Stimulated activated CD4-positive, alpha-beta T cell treated with anti-CD3 and anti-CD28 coated beads, TNF-alpha, amount 100 ng/mL, for 24 hours (primary cell): ENCODE measurements around the gene ARMC5.
"Not testable (repeated sequence)": the region's sequence is repeated elsewhere in the genome, so short reads cannot be mapped to it uniquely, and the experiment has no call there.

Experiments used
- DNase-seq, 3 experiments: peaks; one replicate each; pipeline ENCODE4 v3.0.0-alpha.2; 2020; ENCODE audit warnings: low read depth in 3 of 3

ARMC5 gene

DNA sequence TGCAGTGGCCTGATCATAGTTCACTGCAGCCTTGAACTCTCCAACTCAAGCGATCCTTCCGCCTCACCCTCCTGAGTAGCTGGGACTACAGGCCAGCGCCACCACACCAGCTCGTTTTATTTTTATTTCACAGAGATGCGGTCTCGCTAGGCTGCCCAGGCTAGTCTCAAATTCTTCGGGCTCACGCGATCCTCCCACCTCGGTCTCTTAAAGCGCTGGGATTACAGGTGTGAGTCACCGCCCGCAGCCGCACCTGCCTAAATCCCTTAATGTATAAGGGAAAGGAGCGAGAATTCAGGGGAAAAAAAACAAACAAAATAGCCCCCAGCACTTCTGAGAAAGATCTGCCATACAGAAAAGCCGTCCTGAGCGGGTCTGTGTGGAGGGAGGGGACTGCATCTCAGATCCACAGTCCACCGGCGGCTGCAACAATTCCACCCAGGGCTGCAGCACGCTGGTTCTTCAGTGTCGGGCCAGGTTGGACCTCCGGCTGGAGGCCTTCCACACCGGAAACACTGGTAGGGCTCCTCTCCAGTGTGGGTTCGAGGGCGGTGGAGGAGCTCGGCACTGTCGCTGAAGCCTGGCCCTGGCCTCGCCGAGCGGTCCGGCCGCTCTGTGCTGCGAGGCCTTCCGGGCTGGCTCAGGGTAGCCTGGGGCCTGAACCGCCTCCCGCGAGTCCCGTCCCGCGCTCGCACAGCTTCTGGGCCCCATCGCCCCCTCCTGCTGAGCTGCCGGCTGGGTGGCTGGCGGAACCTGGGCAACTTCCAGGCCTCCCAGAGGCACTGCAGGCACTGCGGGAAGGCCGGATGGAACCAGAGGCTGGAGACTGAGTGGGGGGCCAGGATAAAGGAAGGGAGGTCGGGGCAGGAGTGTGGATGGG, 23.7 kb upstream of the ARMC5 start:
- DNase-seq: no peak

DNA sequence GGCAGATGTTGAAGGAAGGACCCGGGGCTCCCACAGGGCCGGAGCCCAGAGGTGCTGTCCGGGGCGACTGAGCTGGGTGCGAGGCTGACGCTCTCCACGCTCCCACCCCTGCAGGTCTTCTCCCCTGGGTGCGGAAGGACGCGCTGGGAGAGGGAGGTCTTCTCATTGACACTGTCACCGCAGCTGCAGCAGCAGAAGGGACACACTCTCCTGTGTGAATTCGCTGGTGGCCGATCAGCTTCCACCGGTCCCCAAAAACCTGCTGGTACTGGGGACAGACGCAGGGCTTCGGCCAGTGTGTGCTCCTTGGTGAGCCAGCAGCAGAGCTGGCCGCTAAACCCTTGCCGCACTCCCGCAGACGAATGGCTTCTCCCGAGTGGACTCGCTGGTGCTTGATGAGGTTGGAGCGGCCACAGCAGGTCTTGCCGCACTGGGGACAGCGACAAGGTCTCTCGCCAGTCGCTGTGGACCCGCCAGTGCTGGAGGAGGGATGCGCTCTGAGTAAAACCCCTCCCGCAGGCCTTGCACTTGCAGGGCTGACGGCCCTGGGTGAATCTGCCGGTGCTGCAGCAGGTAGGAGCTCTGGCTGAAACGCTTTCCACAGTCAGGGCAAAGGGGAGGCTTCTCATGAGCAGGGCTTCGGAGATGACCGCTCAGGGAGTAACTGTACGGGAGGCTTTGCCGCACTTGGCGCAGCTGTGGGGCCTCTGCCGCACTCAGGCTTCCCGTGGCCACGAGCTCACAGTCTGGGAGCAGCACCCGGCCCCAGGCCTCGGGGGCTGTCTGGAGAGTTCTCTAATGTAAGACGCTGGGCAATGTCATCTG, 22.9 kb upstream of the ARMC5 start:
- DNase-seq: no peak

GRCh38 chr16:31438414-31438813, 20.9 kb upstream of the ARMC5 start:
- no peak for DNase-seq

DNA sequence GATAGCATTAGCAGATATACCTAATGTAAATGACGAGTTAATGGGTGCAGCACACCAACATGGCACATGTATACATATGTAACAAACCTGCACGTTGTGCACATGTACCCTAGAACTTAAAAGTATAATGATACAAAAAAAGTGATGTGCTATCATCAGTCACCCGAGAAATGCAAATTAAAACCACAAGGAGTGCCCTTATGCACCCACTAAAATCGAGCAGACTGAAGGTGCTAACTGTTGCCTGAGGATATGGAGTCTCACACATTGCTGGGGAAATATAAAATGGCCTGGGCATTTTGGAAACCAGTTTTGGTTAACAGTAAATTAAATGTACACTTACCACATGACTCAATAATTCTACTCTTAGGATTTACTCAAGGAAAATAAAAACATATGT, 20.3 kb upstream of the ARMC5 start:
- not testable (repeated sequence) for DNase-seq

DNA sequence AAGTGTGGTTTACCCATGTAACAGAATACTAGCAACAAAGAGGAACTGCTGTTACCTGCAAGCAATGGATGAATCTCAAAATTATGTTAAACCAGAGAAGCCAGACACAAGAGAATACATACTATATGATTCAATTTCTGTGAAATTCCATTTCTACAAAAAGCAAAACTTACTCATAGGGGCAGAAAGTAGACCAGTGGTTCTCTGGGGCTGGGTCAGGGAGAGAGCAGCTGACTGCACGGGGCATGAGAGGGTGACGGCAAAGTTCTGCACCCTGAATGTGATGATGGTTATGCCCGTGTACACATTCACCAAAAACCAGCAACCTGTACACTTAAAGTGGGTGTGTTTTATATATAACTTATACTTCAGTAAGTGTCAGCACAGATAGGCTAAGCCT, 19.8 kb upstream of the ARMC5 start:
- no peak for DNase-seq

GRCh38 chr16:31440516-31441184, 18.7 kb upstream of the ARMC5 start:
- no peak for DNase-seq

GRCh38 chr16:31441956-31442355, 17.3 kb upstream of the ARMC5 start:
- DNase-seq: no peak

- DNase-seq: not testable (repeated sequence)
Measured at GRCh38 chr16:31445931-31446330, 13.4 kb upstream of the ARMC5 start.

DNA sequence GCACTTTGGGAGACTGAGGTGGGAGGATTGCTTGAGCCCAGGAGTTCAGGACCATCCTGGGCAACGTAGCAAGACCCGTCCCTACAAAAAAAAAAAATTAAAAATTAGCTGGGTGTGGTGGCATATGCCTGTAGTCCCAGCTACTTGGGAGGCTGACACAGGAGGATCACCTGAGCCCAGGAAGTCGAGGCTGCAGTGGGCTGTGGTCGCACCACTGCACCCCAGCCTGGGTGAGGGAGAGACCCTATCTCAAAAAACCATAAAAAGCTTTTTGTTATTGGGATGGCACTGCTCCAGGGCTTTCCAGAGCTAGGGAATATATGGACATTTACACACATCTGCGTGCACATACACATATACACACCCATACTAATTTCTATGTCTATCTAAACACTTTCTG, 8.1 kb upstream of the ARMC5 start:
- DNase-seq: no peak

- no peak for DNase-seq
Measured at GRCh38 chr16:31451681-31452351, 7.5 kb upstream of the ARMC5 start.

GRCh38 chr16:31452631-31453106, 6.6 kb upstream of the ARMC5 start:
- DNase-seq: no peak

- no peak for DNase-seq
Measured at GRCh38 chr16:31453255-31454204, 5.8 kb upstream of the ARMC5 start.

DNA sequence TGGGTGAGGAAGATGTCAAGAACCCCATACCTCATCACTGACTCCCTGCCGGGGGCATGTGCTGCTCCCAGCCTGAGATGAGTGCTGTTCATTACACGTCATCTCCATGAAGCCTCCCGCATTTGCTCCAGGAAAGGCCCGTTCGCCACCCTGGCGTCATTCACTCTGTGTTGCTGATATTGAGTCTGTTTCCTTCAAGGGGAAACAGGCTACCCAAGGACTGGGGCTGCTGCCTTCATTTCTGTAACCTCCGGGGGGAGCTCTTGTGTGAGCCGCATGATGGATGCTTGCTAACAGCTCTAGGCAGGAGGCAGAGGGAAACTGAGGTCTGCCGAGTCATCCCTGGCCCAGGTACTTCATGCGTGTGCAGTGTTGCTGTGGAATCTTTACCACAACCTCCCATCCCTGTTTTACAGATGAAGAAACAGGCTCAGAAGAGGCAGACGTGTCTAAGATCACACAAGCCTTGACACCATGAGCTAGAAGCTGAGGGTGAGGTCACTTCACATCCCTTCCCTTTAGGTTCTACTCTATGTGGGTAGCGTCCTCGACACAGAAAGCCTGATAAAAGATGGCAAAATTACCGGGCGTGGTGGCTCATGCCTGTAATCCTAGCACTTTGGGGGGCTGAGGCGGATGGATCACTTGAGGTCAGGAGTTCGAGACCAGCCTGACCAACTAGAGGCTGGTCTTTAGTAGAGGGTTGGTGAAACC, 3.5 kb upstream of the ARMC5 start:
- peak in 1 of 3 experiments; percentile 38 for DNase-seq

- no peak for DNase-seq
Measured at GRCh38 chr16:31456988-31457360, 2.3 kb upstream of the ARMC5 start.

GRCh38 chr16:31458073-31458843, 1.0 kb upstream of the ARMC5 start:
- peak in 1 of 3 experiments; percentile 37 for DNase-seq

GRCh38 chr16:31459687-31460581, 633 bp downstream of the ARMC5 start:
- peak; percentile 100 for DNase-seq

- no peak for DNase-seq
Measured at GRCh38 chr16:31460582-31461002, 1.3 kb downstream of the ARMC5 start.
